GM19324 (cell line): ENCODE results near the gene TBX15.

Source experiments
- ATAC-seq: cut with Tn5 transposase; IDR thresholded peaks from one replicate; pipeline ENCODE4 v1.9.1; 2021; ENCODE audit warnings: mild to moderate bottlenecking, moderate library complexity; ENCODE audit not compliant: unreplicated experiment, low FRiP score

Gene TBX15

DNA sequence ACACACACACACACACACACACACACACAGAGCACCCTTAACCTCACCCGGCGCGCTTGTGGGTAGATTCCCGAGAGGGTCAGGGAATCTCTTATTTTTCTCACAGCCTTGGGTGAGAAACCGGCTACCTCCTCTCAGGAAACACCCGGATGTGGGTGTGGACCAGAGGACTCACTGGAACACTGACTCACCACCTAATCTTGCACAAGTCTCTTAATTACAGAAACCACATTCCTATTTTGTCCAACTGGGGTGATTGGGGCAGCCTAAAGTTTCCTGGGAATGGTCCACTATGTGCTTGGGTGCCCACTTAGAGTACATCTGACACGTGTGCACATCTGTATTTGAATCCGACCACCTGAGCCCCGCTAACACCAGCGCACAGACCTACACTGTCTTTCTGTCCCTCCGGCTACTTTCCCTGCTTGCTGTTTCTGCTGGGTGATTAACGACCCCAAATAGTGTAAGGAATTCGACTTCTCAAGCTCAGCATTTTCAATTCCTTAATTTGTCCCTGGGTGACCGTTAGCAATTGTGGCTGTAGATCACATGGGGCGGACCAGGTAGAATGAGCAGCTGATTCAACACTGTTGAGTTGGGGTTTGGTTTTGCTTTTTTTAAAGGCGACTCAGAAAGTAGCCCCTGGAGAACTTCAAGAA lies 14.0 kb upstream of the TBX15 start:
- ATAC-seq, result no peak

GRCh38 chr1:119001181-119002027 lies 13.3 kb upstream of the TBX15 start:
- no peak for ATAC-seq

DNA sequence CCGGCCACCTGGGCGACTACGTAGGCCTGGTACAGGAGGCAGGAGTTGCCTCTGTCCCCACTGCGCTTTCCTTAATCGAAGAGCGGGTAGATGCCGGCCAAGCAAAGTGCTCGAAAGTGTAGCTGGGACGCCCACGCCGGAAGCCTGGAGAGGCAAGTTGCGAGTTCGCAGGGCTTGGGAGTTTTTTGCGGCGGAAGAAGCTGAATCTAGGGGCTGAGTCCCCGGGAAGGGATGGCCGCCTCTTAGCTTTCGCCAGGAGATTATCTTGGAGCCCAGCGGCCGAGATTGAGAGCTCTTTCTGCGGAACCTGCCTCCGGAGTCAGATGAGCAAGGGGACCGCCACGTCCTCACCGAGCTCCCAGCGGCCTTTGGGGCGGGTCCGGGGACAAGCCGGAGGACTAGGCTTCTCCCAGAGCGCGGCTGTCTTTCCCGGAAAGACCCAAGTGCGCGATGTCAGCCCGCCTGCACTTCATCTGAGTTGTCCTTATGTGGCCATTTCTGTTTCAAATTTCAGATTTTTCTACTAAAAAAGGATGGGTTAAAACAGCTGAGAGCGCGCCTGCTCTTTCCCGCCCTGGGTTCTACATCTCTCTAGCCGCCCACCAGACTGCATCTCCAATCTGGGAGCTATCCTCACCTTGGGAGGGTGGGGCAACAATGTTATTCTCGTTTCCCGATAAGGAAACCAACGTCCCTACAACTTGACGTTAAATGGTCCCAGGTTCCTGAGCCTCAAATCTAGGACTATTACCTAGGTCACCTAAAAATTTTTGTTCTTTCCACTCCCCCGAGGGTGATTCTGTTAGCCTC lies 12.4 kb upstream of the TBX15 start:
- no peak for ATAC-seq

DNA sequence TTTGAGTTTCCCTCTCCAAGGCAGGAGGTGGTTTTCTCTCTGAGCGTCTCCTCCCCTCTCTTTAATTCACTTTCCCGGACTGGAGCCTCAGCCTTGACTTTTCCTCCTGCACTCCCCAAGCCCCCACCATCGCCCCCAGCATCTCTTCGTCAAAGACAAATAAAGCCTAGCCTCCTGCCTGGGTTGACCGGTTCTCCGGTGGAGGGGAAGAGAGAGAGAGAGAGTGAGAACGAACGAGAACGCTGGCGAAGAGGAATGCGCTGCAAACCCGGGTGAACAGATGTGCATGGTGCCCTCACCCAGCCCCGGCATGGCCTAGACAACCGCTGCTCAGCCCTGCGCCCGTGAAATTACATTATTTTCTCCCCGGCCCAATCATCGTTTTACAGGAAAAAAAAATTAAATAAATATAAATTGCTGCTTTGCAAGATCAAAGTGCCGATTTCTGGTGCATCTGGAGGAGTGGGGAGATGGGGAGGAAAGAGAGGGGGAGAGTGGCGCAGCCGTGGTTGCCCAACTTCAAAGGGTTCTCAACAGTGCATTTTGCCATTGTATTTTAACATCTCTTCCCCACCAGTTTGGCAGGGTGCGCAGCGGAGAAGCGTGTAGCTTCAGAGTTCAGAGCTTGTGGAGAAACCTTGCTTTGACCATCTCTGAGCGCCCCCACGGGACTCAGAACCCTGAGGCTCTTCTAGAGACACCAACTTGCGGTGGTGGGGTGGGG lies 11.4 kb upstream of the TBX15 start:
- ATAC-seq, result no peak

GRCh38 chr1:118998171-118998570 lies 10.0 kb upstream of the TBX15 start:
- no peak for ATAC-seq

DNA sequence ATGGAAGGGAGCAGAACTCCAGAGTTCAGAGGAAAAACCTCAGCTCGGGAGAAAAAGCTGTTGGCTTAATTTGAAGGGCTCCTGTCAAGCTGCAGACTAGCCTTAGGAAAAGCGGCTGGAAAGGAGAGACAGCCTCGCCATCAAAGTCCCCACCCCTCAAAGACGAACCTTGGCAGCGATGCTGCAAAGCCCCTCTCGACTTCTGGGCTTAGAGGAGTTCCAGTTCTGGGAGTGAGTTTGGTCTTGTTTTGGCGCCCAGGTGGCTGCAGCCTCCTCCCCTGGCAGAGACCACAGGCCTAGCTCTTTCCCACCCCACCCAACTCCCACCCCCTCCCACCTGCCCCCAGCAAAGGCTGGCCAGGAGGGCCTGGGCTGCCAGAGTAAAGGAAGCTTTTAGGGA lies 9.1 kb upstream of the TBX15 start:
- ATAC-seq, result no peak

GRCh38 chr1:118995312-118996016 lies 7.3 kb upstream of the TBX15 start:
- ATAC-seq, result no peak

GRCh38 chr1:118993700-118994026 lies 5.5 kb upstream of the TBX15 start:
- no peak for ATAC-seq

- no peak for ATAC-seq
Observed at GRCh38 chr1:118992868-118993699, 4.9 kb upstream of the TBX15 start.

DNA sequence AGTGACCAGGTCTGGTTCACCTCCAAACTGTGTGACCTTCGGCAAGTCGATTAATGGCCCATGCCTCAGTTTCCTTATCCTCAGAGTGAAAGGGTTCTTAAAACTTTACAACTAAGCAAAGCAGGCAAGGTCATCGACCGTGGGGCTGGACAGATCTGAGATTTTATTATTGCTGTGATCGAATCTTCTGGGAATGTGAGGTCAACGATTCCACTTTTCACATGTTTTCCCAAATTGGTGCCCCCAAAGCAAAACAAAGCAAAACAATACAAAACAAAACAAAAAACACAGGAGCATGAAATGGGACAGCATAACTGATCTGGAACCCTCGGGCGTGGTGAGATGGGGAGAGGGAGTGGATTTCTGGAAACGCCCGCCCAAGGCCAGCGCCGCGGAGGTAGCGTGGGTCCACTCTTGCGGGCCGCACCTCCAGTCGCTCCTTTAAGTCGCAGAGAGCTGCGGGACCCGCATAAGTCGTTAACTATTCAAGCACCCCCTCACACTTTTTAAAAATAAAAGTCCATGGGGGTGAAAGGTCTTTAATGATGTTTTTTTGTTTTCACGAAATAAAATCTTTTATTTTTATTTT lies 4.2 kb upstream of the TBX15 start:
- no peak for ATAC-seq

DNA sequence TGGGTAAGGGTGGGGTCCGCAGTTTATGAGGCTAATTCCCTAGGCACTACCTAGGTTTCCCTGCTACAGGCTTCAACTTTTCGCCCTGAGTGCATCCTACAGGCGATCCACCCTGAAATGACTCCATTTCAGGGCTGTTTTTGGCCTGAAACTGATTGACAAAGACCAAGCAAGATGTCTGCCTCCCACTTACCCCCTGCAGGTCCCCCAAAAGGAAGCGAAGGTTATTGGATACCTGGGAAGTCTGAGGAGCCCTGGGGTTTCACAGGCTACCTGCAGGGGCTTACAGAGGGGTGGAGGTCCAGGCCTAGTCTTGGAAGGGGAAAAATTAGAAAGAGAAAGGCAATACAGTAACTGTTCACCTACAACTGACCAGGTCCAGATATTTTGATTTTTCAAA lies 3.3 kb upstream of the TBX15 start:
- no peak for ATAC-seq

GRCh38 chr1:118990513-118991152 lies 2.5 kb upstream of the TBX15 start:
- no peak for ATAC-seq

DNA sequence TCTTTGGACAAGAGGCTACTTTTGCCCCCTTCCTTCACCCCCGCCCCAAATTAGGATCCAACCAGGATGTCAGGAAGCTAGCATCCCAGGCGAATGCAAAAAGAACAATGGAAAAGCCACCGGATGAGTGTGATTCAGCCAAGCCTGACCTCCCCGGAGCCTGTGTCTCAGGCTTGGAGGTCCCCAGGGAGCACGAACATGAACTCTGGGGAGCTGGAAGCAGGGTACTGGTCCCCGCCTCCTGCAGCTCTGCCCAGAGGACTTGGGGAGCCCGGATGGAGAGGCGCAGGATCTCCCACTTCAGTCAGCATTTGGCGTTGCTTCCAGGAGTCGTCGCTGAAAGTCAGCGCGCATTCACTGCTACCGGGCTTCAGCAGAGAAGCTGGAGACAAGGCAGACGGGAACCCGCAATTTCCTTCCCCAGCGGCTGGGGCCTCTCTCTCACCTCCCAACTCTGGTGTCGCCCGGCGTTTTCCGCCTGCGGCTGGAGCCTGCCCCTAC lies 1.8 kb upstream of the TBX15 start:
- ATAC-seq, result no peak

GRCh38 chr1:118989006-118989815 lies 1.1 kb upstream of the TBX15 start:
- ATAC-seq, result no peak

- ATAC-seq, result peak; percentile 44
Observed at GRCh38 chr1:118987468-118988185, 516 bp downstream of the TBX15 start.

GRCh38 chr1:118986555-118987467 lies 1.3 kb downstream of the TBX15 start:
- ATAC-seq, result no peak
